Activated CD8-positive, alpha-beta memory T cell treated with anti-CD3 and anti-CD28 coated beads, Interleukin-2, amount 10 ng/mL, durations not matched to agents 7 days and 5 days (primary cell): ENCODE measurements around the gene UGT1A5. TPM values are rescaled to one million over a fixed set of nuclear protein-coding genes. Genes with fewer than 3 reads are reported as not detected.
"Not testable (repeated sequence)": the region's sequence is repeated elsewhere in the genome, so short reads cannot be mapped to it uniquely, and the experiment has no call there.

Source experiments
- ATAC-seq: fragments of 150-1000 bp; cut with Tn5 transposase; one replicate; pipeline ENCODE4 v1.10.0; 2021; ENCODE audit warnings: moderate library complexity
- CTCF ChIA-PET: fragments of 350-600 bp; sonication (Branson Sonifier 250); formaldehyde crosslinking; loops from one replicate; lab custom pipeline; 2021; ENCODE audit warnings: antibody characterized with exemption; lab: Charles Lee
- DNase-seq: peaks from one replicate; pipeline ENCODE4 v3.0.0-alpha.2; 2020
- H3K27ac Mint-ChIP-seq: one replicate; pipeline ENCODE4 v1.8.0; 2021; ENCODE audit warnings: mild to moderate bottlenecking, mixed read lengths
- H3K27me3 Mint-ChIP-seq: one replicate; pipeline ENCODE4 v1.8.0; 2021; ENCODE audit warnings: mixed read lengths
- H3K36me3 Mint-ChIP-seq: one replicate; pipeline ENCODE4 v1.8.0; 2021; ENCODE audit warnings: mild to moderate bottlenecking, mixed read lengths
- H3K4me1 Mint-ChIP-seq: one replicate; pipeline ENCODE4 v1.8.0; 2021; ENCODE audit warnings: mixed read lengths
- H3K4me3 Mint-ChIP-seq: one replicate; pipeline ENCODE4 v1.8.0; 2021; ENCODE audit warnings: mild to moderate bottlenecking, moderate library complexity, mixed read lengths
- H3K9me3 Mint-ChIP-seq: one replicate; pipeline ENCODE4 v1.8.0; 2022; ENCODE audit warnings: low read depth, mixed read lengths
- total RNA-seq, 2 experiments: library from RNA; stranded (reverse); gene quantifications; one replicate each; pipeline ENCODE4 v1.2.3, GENCODE V29; 2021

Gene UGT1A5
- total RNA-seq, 2 experiments from 2014 or later: not detected

DNA sequence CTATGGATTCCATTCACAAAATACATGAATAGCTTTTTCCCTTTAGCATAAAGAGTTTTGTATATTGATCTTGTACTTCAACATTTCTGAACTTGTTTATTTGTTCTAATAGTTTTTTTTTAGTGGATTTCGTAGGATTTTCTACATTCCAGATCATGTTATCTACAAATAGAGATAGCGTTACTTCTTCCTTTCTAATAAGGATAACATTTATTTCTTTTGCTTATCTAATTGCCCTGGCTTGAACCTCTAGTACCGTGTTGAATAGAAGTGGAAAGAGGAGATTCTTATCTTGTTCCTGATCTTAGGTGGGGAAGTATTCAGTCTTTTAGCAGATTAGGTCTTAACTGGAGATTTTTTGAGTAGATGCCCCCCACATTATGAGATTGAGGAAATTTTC, 10.5 kb upstream of the UGT1A5 start:
- Mint-ChIP-seq H3K4me3 (no peak overlapping the region), H3K27me3 (peaks cover 36% of the 10 kb centered on the region), H3K36me3 (no peaks in the 10 kb centered on the region), H3K4me1 (no peaks in the 10 kb centered on the region), H3K27ac (no peak overlapping the region), H3K9me3 (no peaks in the 10 kb centered on the region)
- CTCF ChIA-PET: no interaction called here
- ATAC-seq: no peak
- no peak for DNase-seq

DNA sequence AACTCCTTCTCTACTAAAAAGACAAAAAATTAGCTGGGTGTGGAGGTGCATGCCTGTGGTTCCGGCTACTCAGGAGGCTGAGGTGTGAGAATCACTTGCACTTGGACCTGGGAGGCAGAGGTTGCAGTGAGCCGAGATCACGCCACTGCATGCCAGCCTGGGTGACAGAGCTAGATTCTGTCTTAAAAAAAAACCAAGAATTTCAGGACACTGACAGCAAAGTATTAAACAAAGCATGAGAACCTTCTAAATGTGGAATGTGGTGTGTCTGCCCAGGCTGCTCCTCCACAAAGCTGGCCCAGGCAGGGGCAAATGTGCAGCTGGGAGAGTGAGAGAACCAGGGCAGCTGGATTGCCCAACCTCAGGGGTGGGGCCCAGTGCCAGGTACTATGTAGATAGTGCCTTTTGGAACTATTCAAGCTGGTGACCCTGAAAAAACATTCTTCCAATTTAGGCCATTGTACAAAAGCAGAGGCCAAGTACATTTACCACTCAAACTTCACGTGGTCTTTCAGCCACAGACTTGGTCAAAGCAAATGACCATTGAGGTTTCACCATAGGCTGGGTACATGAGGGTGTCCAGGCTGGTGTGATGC, 6.7 kb upstream of the UGT1A5 start:
- DNase-seq (no peak), ATAC-seq (no peak)
- CTCF ChIA-PET: no interaction called here
- Mint-ChIP-seq H3K9me3 (no peaks in the 10 kb centered on the region), H3K27ac (no peak overlapping the region), H3K36me3 (no peaks in the 10 kb centered on the region), H3K27me3 (peaks cover 47% of the 10 kb centered on the region), H3K4me1 (no peaks in the 10 kb centered on the region), H3K4me3 (no peak overlapping the region)

DNA sequence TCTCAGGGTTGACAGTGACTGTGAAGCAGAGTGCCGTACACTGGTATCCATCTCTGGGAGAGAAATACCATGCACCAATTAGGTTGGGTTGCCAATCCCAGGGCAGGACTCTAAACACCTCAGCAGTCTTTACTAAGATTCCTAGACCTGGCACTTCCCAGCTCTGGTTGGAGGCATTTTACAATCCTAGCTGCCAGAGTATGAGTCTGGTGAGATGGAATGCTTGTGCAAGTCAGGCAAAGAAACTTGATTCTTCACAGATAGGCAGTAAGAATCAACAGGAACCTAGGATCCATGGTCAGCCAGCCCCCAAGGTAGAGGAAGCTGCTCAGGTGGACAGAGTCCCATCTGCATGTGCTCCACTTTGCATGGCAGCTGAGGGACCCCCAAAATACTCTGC, 6.0 kb upstream of the UGT1A5 start:
- H3K4me3 Mint-ChIP-seq: no peak overlapping the region
- DNase-seq (no peak), ATAC-seq (no peak)
- no peaks in the 10 kb centered on the region for H3K36me3 Mint-ChIP-seq
- CTCF ChIA-PET: no interaction called here
- no peaks in the 10 kb centered on the region for H3K4me1 Mint-ChIP-seq
- H3K27ac Mint-ChIP-seq: no peak overlapping the region
- no peaks in the 10 kb centered on the region for H3K9me3 Mint-ChIP-seq
- peaks cover 47% of the 10 kb centered on the region for H3K27me3 Mint-ChIP-seq

DNA sequence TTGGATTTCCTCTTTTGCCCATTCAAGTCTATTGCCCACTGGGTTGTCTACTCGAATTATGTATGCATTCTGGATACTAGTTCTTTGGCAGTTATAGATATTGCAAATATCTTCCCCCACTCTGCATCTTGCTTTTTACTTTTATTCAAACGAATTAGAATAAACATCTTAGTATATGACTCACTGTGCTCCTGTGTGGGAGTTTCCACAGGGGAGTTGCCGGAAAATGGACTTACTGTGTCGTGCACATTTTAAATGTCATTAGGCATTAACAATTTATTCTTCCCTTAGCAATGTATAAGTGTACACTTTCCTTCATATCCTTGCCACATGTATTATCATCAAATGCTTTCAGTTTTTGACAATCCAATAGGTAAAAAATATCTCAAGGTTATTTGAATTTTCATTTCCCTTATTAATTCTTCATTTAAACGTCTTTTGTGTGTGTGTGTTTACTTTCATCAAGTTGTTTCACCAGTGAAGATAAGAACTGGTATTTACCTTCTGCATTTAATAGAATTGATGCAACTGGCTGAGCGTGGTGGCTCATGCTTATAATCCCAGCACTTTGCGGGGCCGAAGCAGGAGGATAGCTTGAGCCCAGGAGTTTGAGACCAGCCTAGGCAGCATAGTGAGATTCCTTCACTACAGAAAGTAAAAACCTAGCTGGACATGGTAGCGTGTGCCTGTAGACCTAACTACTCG, 4.6 kb upstream of the UGT1A5 start:
- H3K4me3 Mint-ChIP-seq: no peak overlapping the region
- no peaks in the 10 kb centered on the region for H3K36me3 Mint-ChIP-seq
- peaks cover 45% of the 10 kb centered on the region for H3K27me3 Mint-ChIP-seq
- H3K9me3 Mint-ChIP-seq: no peaks in the 10 kb centered on the region
- DNase-seq: no peak
- no peak overlapping the region for H3K27ac Mint-ChIP-seq
- CTCF ChIA-PET: no interaction called here
- no peak for ATAC-seq
- no peaks in the 10 kb centered on the region for H3K4me1 Mint-ChIP-seq

DNA sequence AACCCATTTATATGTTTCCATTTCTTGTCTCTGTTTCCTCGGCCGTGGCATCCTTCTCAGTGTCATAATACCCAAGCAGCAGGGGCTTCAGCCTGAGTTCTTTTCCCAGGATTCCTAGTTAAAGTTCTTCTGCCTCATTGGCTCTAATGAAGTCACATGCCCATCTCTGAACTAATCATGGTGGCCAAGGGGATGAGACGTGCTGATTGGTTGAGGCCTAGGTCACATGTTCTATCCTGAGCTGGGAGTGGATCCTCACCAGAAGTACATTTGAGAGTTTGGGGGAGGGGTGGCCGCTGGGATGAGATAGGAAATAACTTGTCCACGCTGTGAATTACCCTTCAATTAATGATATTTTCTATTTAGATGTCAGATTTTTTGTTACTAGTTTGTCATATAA, 3.8 kb upstream of the UGT1A5 start:
- peaks cover 50% of the 10 kb centered on the region for H3K27me3 Mint-ChIP-seq
- no peak for ATAC-seq
- no peak overlapping the region for H3K27ac Mint-ChIP-seq
- peaks cover 6% of the 10 kb centered on the region for H3K4me1 Mint-ChIP-seq
- DNase-seq: no peak
- CTCF ChIA-PET: no interaction called here
- H3K9me3 Mint-ChIP-seq: no peaks in the 10 kb centered on the region
- no peak overlapping the region for H3K4me3 Mint-ChIP-seq
- no peaks in the 10 kb centered on the region for H3K36me3 Mint-ChIP-seq

DNA sequence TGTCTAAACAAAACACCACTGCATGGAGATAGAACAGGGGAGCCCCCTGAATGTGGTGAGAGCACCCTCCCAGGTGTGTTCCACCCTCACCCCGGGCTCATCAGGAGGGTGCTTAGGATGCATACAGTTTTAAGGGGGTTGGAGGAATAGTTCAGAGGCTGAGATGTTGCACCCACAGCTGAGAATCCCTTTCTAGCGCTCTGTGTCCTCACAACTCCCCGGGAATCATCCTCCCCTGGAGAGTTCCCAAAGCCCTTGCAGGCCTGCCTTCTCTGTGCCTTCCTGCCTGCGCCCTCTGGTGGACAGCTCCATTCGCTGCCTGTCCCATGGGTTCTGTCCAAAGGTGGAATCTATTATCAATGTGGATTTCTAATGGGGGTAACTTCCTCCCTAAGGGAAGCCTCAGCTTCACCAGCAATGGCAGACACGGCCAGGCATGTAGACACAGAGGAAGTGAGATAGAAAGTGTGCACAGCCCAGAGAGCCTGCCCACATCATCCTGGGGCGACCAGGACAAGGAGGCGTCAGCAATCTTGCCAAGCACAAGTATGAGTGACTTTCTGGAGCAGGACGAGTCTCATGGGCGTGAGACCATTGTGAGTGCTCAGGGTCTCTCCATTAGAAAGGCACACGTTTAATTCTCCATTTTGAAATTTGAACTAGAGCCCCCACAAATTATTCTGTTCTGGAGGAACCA, 1.2 kb upstream of the UGT1A5 start:
- DNase-seq (peak; percentile 78), ATAC-seq (peak; percentile 78)
- H3K27me3 Mint-ChIP-seq: peaks cover 48% of the 10 kb centered on the region
- no peak overlapping the region for H3K27ac Mint-ChIP-seq
- no peaks in the 10 kb centered on the region for H3K9me3 Mint-ChIP-seq
- peaks cover 13% of the 10 kb centered on the region for H3K4me1 Mint-ChIP-seq
- no peak overlapping the region for H3K4me3 Mint-ChIP-seq
- H3K36me3 Mint-ChIP-seq: no peaks in the 10 kb centered on the region
- CTCF ChIA-PET: interaction anchor here (0.7 to 1.5 kb wide), 4 partner anchors 10 to 147 kb away, joined by 3 to 5 read pairs (median 4); partner anchors contain the start of gene UGT1A7

DNA sequence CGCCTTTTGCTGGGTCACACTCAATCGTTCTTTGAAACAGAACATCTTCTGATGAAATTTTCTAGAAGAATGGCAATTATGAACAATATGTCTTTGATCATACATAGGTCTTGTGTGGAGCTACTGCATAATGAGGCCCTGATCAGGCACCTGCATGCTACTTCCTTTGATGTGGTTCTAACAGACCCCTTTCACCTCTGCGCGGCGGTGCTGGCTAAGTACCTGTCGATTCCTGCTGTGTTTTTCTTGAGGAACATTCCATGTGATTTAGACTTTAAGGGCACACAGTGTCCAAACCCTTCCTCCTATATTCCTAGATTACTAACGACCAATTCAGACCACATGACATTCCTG, 532 bp downstream of the UGT1A5 start:
- DNase-seq: no peak
- Mint-ChIP-seq H3K27ac (no peak overlapping the region), H3K9me3 (no peaks in the 10 kb centered on the region), H3K36me3 (no peaks in the 10 kb centered on the region), H3K27me3 (peaks cover 45% of the 10 kb centered on the region), H3K4me3 (no peak overlapping the region), H3K4me1 (peaks cover 13% of the 10 kb centered on the region)
- CTCF ChIA-PET: no interaction called here
- ATAC-seq: no peak

DNA sequence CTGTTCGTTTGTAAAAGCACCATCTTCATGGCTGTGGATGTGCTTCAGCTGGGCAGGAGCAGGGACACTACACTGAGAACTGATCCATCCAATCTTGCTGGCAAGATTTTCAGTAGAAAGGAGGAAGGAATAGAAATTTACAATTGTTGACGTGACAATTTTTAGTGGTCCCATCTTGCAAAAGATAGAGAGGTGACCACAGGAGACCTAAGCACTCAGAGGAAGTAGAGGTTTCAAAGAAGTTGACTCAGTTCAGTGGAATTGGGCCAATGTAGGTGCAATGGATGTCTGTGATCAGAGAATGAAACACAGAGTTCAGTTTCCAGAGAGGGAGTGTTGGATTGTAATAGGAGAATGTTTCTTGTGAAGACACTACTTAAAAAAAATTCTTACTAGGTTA, 1.4 kb downstream of the UGT1A5 start:
- peaks cover 13% of the 10 kb centered on the region for H3K4me1 Mint-ChIP-seq
- CTCF ChIA-PET: no interaction called here
- no peak overlapping the region for H3K4me3 Mint-ChIP-seq
- peaks cover 45% of the 10 kb centered on the region for H3K27me3 Mint-ChIP-seq
- ATAC-seq: peak; percentile 55
- H3K9me3 Mint-ChIP-seq: no peaks in the 10 kb centered on the region
- DNase-seq: no peak
- no peak overlapping the region for H3K27ac Mint-ChIP-seq
- no peaks in the 10 kb centered on the region for H3K36me3 Mint-ChIP-seq

DNA sequence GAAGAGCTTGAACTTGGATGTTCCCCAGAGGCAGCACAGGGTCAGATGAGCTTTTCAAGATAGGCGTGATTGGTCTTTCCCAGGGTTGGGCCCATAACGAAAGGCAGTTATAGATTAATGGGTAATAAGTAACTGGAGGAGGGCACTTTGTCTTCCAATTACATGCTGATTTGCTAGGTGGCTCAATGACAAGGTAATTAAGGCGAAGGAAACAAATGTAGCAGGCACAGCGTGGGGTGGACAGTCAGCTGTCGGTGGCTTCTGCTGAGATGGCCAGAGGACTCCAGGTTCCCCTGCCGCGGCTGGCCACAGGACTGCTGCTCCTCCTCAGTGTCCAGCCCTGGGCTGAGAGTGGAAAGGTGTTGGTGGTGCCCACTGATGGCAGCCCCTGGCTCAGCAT, 5.8 kb downstream of the UGT1A5 start, which contains the start of gene UGT1A4:
TSS of gene UGT1A4 (plus strand) at position 185 of the 400 bp plus-strand sequence. CDS start at position 270, 85 bp downstream.
- no peak for ATAC-seq
- DNase-seq: no peak
- H3K27me3 Mint-ChIP-seq: peaks cover 37% of the 10 kb centered on the region
- H3K4me3 Mint-ChIP-seq: no peak within 1 kb of the TSS
- no peaks in the 10 kb centered on the region for H3K9me3 Mint-ChIP-seq
- CTCF ChIA-PET: no interaction called here
- no peak within 1 kb of the TSS for H3K27ac Mint-ChIP-seq
- peaks cover 11% of the 10 kb centered on the region for H3K4me1 Mint-ChIP-seq
- no peaks in the 10 kb centered on the region for H3K36me3 Mint-ChIP-seq

DNA sequence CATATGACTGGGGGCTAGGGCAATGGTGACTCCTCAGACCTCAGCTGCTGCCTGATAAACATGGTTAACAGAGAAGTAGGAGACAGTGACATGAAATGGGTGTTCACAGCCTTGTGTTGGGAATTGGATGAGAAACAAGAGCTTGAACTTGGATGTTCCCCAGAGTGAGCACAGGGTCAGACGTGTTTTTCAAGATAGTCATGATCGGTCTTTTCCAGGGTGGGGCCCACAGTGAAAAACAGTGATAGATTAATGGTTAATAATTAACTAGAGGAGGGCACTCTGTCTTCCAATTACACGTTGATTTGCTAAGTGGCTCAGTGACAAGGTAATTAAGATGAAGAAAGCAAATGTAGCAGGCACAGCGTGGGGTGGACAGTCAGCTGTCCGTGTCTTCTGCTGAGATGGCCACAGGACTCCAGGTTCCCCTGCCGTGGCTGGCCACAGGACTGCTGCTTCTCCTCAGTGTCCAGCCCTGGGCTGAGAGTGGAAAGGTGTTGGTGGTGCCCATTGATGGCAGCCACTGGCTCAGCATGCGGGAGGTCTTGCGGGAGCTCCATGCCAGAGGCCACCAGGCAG, 16.1 kb downstream of the UGT1A5 start, which contains the start of gene UGT1A3:
TSS of gene UGT1A3 (plus strand) at position 320 of the 579 bp plus-strand sequence. CDS start at position 405, 85 bp downstream.
- CTCF ChIA-PET: interaction anchor here (0.6 kb wide), 1 partner anchor 171 kb away, joined by 4 read pairs; no protein-coding TSS in a partner anchor
- no peak for ATAC-seq
- Mint-ChIP-seq H3K4me3 (no peak within 1 kb of the TSS), H3K4me1 (no peaks in the 10 kb centered on the region), H3K9me3 (no peaks in the 10 kb centered on the region), H3K27me3 (peaks cover 24% of the 10 kb centered on the region), H3K36me3 (no peaks in the 10 kb centered on the region), H3K27ac (no peak within 1 kb of the TSS)
- DNase-seq: no peak

DNA sequence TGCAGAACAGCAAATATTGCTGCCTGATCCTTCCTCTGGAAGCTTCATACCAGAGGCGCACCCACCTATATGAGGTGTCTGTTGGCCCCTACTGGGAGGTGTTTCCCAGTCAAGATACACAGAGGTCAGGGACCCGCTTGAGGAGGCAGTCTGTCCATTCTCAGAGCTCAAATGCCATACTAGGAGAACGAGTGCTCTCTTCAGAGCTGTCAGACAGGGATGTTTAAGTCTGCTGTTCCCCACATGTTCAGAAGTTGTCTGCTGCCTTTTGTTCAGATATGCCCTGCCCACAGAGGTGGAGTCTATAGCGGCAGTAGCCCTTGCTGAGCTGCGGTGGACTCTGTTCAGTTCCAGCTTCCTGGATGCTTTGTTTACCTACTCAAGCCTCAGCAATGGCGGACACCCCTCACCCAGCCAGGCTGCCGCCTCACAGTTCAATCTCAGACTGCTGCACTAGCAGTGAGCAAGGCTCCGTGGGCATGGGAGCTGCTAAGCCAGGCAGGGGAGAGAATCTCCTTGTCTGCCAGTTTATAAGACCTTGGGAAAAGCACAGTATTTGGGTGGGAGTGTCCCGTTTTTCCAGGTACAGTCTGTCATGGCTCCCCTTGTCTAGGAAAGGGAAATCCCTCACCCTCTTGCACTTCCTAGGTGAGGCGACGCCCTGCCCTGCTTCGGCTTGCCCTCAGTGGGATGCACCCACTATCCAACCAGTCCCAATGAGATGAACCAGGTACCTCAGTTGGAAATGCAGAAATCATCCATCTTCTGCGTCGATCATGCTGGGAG, 24.4 kb downstream of the UGT1A5 start:
- H3K4me3 Mint-ChIP-seq, CTCF ChIA-PET, H3K36me3 Mint-ChIP-seq, H3K9me3 Mint-ChIP-seq, DNase-seq, H3K27ac Mint-ChIP-seq, H3K4me1 Mint-ChIP-seq, ATAC-seq: not testable (repeated sequence)
- H3K27me3 Mint-ChIP-seq: peaks cover 46% of the 10 kb centered on the region

DNA sequence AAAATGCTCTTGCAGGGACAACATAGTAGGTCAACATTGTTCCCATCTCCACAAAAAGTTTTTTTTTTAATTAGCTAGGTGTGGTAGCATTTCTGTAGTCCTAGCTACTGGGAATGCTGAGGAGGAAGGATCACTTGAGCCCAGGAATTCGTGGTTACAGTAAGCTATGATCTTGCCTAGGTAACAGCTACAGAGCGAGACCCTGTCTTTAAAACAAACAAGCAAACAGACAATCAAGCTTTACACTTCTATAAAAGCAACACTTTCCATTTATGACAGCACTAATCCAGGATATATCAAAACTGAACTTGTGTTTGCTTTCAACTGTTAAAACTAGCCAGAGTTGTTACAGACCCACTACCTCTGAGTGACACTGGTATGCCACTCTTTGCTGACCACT, 28.2 kb downstream of the UGT1A5 start:
- Mint-ChIP-seq H3K4me3 (no peak overlapping the region), H3K36me3 (no peaks in the 10 kb centered on the region), H3K9me3 (no peaks in the 10 kb centered on the region)

More for the DNA sequence above, 28.2 kb downstream of the UGT1A5 start:
- DNase-seq: no peak
- H3K27ac Mint-ChIP-seq: no peak overlapping the region
- H3K27me3 Mint-ChIP-seq: peaks cover 31% of the 10 kb centered on the region
- CTCF ChIA-PET: no interaction called here
- ATAC-seq: no peak
- no peaks in the 10 kb centered on the region for H3K4me1 Mint-ChIP-seq
